Measurements from ENCODE around the gene MIEF1.

Gene MIEF1

DNA sequence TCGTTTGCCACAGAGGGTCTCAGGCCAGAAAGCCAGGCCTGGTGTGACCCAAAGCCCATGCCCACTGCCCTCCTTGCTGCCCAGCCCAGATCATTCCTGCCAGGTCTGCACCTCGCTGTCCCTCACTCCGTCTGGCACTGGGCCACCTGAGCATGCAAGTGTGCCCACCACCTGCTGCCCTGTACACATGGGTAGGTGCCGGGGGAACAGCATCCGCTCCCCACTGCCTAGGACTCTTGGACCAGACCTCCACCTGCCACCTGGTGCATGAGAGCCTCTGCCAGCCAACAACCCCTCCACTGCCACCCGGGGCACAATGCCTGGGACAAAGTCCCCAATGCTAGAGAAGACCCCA, 32.8 kb upstream of the MIEF1 start:
- ChIA-PET CTCF (interaction anchor here (0.6 kb wide), 1 partner anchor 10 kb away, joined by 3 read pairs; no protein-coding TSS in a partner anchor), POLR2A (no interaction called here)
- no peak for TF ChIP-seq ZIC2 (tag by site-specific recombination; IDR thresholded peaks at IDR 0.05)
- TF ChIP-seq, protein P1, sequence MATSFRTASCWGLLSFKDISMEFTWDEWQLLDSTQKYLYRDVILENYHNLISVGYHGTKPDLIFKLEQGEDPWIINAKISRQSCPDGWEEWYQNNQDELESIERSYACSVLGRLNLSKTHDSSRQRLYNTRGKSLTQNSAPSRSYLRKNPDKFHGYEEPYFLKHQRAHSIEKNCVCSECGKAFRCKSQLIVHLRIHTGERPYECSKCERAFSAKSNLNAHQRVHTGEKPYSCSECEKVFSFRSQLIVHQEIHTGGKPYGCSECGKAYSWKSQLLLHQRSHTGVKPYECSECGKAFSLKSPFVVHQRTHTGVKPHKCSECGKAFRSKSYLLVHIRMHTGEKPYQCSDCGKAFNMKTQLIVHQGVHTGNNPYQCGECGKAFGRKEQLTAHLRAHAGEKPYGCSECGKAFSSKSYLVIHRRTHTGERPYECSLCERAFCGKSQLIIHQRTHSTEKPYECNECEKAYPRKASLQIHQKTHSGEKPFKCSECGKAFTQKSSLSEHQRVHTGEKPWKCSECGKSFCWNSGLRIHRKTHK (tag by site-specific recombination; IDR thresholded peaks at IDR 0.05) = no peak
- TF ChIP-seq ZNF747 (tag by site-specific recombination; IDR thresholded peaks at IDR 0.05) = no peak
- no peak for TF ChIP-seq YY2 (tag by site-specific recombination; IDR thresholded peaks at IDR 0.05)
- no peak for TF ChIP-seq ZNF24 (tag by site-specific recombination; IDR thresholded peaks at IDR 0.05)
- TF ChIP-seq, protein P2, sequence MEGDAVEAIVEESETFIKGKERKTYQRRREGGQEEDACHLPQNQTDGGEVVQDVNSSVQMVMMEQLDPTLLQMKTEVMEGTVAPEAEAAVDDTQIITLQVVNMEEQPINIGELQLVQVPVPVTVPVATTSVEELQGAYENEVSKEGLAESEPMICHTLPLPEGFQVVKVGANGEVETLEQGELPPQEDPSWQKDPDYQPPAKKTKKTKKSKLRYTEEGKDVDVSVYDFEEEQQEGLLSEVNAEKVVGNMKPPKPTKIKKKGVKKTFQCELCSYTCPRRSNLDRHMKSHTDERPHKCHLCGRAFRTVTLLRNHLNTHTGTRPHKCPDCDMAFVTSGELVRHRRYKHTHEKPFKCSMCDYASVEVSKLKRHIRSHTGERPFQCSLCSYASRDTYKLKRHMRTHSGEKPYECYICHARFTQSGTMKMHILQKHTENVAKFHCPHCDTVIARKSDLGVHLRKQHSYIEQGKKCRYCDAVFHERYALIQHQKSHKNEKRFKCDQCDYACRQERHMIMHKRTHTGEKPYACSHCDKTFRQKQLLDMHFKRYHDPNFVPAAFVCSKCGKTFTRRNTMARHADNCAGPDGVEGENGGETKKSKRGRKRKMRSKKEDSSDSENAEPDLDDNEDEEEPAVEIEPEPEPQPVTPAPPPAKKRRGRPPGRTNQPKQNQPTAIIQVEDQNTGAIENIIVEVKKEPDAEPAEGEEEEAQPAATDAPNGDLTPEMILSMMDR (tag by site-specific recombination; IDR thresholded peaks at IDR 0.05) = no peak
- TF ChIP-seq, protein P3, sequence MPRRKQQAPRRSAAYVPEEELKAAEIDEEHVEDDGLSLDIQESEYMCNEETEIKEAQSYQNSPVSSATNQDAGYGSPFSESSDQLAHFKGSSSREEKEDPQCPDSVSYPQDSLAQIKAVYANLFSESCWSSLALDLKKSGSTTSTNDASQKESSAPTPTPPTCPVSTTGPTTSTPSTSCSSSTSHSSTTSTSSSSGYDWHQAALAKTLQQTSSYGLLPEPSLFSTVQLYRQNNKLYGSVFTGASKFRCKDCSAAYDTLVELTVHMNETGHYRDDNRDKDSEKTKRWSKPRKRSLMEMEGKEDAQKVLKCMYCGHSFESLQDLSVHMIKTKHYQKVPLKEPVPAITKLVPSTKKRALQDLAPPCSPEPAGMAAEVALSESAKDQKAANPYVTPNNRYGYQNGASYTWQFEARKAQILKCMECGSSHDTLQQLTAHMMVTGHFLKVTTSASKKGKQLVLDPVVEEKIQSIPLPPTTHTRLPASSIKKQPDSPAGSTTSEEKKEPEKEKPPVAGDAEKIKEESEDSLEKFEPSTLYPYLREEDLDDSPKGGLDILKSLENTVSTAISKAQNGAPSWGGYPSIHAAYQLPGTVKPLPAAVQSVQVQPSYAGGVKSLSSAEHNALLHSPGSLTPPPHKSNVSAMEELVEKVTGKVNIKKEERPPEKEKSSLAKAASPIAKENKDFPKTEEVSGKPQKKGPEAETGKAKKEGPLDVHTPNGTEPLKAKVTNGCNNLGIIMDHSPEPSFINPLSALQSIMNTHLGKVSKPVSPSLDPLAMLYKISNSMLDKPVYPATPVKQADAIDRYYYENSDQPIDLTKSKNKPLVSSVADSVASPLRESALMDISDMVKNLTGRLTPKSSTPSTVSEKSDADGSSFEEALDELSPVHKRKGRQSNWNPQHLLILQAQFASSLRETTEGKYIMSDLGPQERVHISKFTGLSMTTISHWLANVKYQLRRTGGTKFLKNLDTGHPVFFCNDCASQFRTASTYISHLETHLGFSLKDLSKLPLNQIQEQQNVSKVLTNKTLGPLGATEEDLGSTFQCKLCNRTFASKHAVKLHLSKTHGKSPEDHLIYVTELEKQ (tag by site-specific recombination; IDR thresholded peaks at IDR 0.05; ENCODE audit: borderline replicate concordance) = no peak
- TF ChIP-seq ZNF544 (tag by site-specific recombination; IDR thresholded peaks at IDR 0.05) = no peak
- no peak for TF ChIP-seq ZNF214 (tag by site-specific recombination; IDR thresholded peaks at IDR 0.05; ENCODE audit: borderline replicate concordance)
- no peak for TF ChIP-seq ZNF843 (tag by site-specific recombination; IDR thresholded peaks at IDR 0.05)
- no peak for TF ChIP-seq KLF10 (tag by site-specific recombination; IDR thresholded peaks at IDR 0.05)
- TF ChIP-seq ZNF707 (tag by site-specific recombination; IDR thresholded peaks at IDR 0.05) = no peak
- no peak for TF ChIP-seq ZNF548 (tag by site-specific recombination; IDR thresholded peaks at IDR 0.05)
- TF ChIP-seq ZNF140 (tag by site-specific recombination; IDR thresholded peaks at IDR 0.05) = no peak
- no peak for TF ChIP-seq ZNF19 (tag by site-specific recombination; IDR thresholded peaks at IDR 0.05; ENCODE audit: low read depth)
- no peak for TF ChIP-seq ZNF530 (tag by site-specific recombination; IDR thresholded peaks at IDR 0.05; ENCODE audit: low read depth)
- TF ChIP-seq MZF1 (tag by site-specific recombination; IDR thresholded peaks at IDR 0.05; ENCODE audit: borderline replicate concordance) = no peak
- no peak for TF ChIP-seq ZNF560 (tag by site-specific recombination; IDR thresholded peaks at IDR 0.05; ENCODE audit: borderline replicate concordance)
- TF ChIP-seq ZNF184 (tag by site-specific recombination; IDR thresholded peaks at IDR 0.05) = no peak
- no peak for TF ChIP-seq ZNF473 (tag by site-specific recombination; IDR thresholded peaks at IDR 0.05)
- Histone ChIP-seq H3K4me1 (ENCODE audit: control insufficient read depth, insufficient read depth, low read length) (peaks cover 2% of the 10 kb centered on the region; the same call in 1 of the 2 replicates), H3K27ac (ENCODE audit: extremely low read depth, low read depth, low read length) (no peak overlapping the region), H3K9me3 (ENCODE audit: control insufficient read depth, insufficient read depth, low read depth, low read length) (no peaks in the 10 kb centered on the region), H3K36me3 (ENCODE audit: control insufficient read depth in 2 of 2, insufficient read depth in 1 of 2, low read length in 2 of 2) (no peaks in the 10 kb centered on the region), H3K4me3 (ENCODE audit: low read depth, low read length) (no peak overlapping the region)

Data from HEK293 (cell line).